Cardiac septum (tissue), 1 donor: ENCODE results near the gene YARS2. TPM values are rescaled to one million over a fixed set of nuclear protein-coding genes. Genes with fewer than 3 reads are reported as not detected.
A peak's percentile ranks its signal among the peaks of the same experiment; 100 is the strongest.

ENCODE experiments used
- DNase-seq: peaks from one replicate; pipeline ENCODE4 v3.0.0-alpha.2; 2020; ENCODE audit warnings: low spot score
- intact Hi-C: fragments of 100-400 bp; cut with DNase I; formaldehyde crosslinking; loops from one replicate; pipeline ENCODE4 v1.14.0; 2022
- long read RNA-seq: library from polyadenylated mRNA; unstranded; transcript quantifications from one replicate; pipeline ENCODE4 v2.0.0, GENCODE V29; 2021
- total RNA-seq: library from RNA; stranded (reverse); fragmentation: NEBNext Ultra II Directional; extraction: Animal tissue kit (Norgen Biotek cat#: 25700); gene quantifications from one replicate; pipeline ENCODE4 v1.2.1, GENCODE V29; 2021
- donor health status: DM: no; HTN: no; CAD: no.

The YARS2 gene
- 11.6 TPM for total RNA-seq
- long read RNA-seq, transcript YARS2-201 (5 exons, 2,122 nt): major isoform, 25 of 26 reads
- long read RNA-seq, partial matches to known transcripts: 0 of 26 reads
- long read RNA-seq, other reads (novel, unspliced or antisense): 1 of 26 reads

DNA sequence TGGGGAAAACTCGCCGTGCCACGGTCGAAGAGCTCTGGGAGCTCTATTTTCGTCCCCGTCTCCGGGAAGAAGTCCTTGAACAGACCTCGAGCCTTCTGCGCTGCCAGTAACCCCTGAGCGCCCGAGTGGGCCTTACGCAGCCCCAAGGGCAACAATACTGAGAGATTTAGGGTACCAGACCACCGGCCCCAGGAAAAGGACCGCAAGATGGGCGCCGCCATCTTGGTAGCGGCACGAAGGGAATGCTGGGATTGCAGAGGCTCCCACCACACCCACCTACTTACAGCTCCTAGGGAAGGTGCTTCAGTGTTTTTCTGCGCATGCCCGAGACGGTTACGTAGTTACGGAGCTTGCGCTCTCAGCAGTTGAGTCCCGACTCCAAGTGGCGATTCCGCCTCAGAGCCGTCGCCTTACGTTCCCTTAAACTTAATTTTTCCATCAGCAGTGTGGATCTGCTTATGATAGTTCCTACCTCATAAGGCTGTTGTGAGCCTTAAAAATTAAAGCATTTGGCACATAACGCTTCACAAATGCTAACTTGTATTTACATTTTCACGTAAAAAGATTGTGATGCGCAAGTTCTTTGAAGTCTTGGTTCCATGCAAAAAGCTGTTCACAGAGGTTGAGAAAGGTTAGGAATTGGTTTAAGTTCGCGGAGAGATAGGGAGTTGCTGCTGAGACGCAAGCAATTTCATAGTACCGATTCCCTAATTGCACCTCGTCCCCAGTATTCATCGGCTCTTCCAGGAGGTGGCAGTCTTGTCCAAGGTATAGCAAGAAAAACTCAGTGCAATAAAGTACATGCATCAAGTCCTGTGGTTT is at the start of gene YARS2:
TSS of gene YARS2 (minus strand) at position 244 of the 822 bp plus-strand sequence. CDS start at position 221, 23 bp downstream.
- intact Hi-C loops: loop anchor here (1.0 to 10.0 kb wide), 4 partner anchors 77 to 1266 kb away; partner anchors contain the start of genes ALG10 and DNM1L
- peak; percentile 96 for DNase-seq

DNA sequence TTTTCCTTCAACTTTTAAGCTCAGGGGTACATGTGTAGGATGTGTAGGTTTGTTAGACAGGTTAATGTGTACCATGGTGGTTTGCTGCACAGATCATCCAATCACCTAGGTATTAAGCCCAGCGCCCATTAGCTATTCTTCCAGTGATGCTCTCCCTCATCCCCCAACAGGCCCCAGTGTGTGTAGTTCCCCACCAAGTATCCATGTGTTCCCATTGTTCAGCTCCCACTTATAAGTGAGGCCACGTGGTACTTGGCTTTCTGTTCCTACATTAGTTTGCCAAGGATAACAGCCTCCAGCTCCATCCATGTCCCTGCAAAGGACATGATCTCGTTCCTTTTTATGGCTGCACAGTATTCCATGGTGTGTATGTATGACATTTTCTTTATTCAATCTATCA is 48.6 kb upstream of the YARS2 start:
- intact Hi-C loops: no loop called here

DNA sequence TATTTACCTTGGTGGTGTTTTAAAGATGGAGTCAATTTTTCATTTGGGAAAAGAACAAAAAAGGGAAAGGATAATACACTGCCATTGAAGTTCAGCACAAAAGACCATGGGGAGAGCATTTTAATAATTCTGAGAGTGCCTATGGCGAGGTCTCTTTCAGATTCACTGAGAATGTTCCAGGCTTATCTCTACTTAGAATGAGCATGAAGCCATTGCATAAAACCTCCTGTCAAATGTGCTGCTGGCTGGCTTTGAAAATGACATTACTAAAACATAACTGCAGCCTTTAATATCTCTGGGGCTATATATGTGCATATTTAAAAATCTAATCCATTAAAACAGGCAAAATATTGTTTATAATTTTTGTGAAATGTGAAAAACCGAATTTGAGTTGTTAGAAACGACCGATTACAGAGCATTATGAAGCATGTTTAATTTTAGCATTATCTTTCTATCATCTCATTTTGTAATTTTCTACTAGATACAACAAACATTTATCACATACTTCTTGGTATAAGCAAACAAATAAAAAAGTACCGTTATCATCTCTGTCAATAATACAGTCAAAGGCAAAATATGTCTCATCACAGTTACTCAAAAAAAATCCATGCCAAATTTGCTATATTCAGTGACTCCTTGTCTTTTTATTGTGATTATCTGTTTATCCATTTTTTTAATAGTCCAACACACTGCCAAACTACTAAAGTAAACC is 45.7 kb upstream of the YARS2 start:
- intact Hi-C loops: no loop called here
- no peak for DNase-seq

More for the DNA sequence above, 48.6 kb upstream of the YARS2 start:
- no peak for DNase-seq

DNA sequence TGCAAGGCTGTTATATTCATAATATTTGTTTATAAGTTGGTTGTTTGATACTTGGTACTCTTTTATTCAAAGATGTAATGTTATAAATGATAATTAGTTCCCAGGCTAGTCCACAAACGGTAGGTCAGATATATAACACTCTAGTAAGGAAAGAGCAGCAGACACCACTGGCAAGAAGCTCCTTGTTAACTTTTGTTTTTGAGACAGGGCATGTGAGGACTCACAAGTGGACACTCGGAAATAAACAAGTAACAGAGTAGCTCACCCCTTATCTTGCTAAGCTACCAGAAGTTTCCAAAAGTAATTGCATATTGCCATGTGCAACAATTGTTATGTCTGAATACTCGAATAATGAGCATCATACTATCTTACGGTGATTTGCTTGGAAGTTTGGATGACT is 38.6 kb upstream of the YARS2 start:
- DNase-seq: no peak

DNA sequence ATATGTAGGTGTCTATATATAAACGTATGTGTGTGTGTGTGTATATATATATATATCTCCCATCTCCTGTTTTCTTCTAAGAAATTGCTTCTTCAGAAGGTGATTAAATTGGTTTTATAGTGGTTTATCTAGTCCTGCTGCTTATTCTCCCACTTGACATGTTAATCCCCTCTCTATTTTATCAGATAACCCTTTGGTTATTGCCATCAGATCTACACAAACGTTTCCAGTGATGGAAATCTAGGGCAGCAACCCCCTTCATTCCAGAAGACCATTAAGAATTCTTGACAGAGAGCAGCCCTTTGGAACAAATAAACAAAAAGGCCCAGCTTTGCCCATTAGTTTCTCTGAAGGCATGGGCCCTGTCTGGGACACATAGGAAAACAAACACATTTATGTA is 34.2 kb upstream of the YARS2 start:
- intact Hi-C loops: loop anchor here (10.0 kb wide), 1 partner anchor 125 kb away; no protein-coding TSS in a partner anchor
- DNase-seq: no peak

More for the DNA sequence above, 38.6 kb upstream of the YARS2 start:
- intact Hi-C loops: loop anchor here (10.0 kb wide), 1 partner anchor 121 kb away; no protein-coding TSS in a partner anchor

DNA sequence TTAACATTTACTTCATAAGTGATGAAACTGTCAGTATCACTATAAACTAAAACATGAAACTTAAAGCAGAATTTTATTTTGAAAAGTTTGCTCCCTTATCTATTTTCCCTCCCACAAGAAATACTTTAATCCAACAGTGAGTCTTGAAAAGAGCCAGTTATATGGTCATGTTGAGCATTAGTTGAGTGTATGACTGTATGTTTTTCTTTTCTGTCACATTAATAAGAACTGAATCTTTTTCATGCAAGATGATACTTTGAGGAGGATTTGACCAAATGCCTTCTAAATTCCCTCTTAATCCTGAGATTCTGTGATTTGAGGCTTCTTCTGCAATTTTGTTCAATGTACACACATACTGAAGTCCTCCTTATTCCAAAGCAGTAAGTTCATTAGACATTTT is 33.7 kb upstream of the YARS2 start:
- no peak for DNase-seq
- intact Hi-C loops: no loop called here

DNA sequence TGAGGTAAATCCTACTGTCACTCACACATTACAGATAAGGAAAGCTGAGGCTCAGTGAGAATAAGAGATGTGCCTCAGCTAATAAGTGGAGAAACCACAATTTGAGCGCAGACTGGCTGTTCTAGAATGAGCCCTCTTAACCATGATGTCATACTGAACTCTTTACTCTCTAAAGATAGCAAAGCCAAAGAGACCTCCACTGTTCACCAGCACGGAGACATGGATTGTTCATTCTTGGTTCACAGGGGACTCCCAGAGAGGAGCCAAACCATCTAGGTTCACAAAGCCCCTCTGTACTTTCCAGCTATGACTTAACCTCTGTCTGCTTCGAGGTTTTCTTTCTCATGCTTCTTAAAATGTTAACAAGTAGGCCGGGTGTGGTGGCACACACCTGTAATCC is 32.7 kb upstream of the YARS2 start:
- no peak for DNase-seq

DNA sequence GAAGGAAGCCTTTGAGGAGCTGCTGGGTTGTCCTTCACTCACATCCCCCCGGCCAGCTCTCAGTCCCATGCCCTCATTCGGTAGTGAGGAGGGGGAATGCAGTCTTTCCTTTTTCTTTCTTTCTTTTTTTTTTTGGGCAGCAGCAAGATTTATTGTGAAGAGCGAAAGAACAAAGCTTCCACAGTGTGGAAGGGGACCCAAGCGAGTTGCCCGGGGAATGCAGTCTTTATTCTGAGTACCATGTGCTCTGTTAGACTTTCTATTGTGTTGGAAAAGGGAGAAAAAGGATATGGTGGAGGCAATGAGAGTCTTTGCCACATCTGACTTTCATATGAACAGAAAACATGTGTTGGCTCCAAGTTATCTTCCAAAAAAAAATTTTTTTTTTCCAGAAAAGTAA is 29.9 kb upstream of the YARS2 start:
- intact Hi-C loops: no loop called here
- DNase-seq: no peak

More for the DNA sequence above, 32.7 kb upstream of the YARS2 start:
- intact Hi-C loops: no loop called here

DNA sequence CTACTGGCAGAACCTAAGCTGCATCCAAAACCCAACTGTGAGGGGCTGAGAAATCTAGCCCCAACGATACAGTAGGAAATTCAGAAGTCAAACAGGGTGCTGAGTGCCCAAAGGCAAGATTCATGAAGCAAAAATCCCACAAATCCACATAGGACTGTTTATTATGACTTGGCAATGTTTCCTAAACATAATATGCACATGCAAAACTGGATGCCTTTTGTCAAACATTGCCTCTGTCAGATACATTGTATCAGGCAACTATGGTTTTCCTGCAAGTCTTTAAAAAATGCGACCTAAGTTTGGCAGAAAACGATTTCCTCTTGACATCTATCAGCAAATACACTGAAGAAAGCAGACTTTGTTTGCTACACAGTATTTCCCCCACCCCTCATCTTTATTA is 27.3 kb upstream of the YARS2 start:
- intact Hi-C loops: no loop called here
- no peak for DNase-seq

DNA sequence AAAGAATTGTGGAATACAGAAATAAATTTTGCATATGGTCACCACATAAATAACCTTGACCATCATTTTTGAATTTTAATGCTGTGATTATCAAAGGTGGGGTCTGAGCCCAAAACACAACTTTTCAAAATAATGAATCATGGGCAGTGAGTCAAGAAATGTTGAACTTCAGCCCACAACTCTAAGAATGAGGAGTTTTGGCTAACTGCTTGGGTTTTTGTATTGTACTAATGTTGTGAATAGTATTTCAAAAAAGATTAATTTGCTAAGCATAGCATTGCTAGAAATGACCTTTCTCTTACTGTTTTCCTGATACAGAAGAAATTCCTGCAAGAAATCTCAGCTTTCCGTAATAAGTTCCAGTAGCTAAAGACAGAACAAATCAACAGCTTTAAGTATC is 24.4 kb upstream of the YARS2 start:
- intact Hi-C loops: no loop called here
- no peak for DNase-seq

DNA sequence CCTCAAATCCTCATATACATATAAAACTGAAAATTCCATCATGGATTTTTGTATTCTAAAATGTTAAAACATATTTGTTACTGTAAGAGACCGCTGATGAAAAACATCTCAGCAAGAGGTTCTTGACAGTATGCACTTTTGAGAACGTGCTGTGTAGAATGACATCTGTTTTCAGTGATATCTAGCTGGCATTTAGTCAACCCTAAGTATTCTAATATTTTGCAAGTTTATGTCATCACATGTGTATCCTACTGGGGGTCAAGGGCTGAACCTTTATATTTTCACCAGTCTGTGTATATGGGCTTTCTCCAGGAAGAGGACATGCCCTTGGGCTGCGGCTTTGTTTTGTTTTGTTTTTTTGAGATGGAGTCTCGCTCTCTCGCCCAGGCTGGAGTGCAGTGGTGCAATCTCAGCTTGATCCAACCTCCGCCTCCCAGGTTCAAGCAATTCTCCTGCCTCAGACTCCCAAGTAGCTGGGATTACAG is 22.0 kb upstream of the YARS2 start:
- intact Hi-C loops: no loop called here
- DNase-seq: no peak

DNA sequence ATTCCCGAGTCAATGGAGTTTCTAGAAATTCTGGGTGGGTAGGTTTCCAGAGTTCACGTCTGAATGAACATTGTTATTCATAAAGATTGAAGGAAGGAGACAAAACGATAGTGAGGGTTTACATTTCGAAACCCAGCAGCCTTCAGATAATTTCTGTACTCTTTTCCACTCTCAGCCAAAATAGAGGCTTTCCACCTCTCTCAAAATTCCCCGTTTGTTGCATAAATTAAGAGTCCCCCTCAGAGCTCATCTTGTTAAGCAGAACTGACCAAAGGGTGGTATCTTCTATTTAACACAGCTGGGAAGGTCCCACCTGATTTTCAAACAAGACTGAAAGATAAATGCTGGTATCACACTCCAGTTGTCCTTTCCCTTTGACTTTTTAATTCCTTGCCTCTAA is 21.5 kb upstream of the YARS2 start:
- intact Hi-C loops: no loop called here
- DNase-seq: no peak

DNA sequence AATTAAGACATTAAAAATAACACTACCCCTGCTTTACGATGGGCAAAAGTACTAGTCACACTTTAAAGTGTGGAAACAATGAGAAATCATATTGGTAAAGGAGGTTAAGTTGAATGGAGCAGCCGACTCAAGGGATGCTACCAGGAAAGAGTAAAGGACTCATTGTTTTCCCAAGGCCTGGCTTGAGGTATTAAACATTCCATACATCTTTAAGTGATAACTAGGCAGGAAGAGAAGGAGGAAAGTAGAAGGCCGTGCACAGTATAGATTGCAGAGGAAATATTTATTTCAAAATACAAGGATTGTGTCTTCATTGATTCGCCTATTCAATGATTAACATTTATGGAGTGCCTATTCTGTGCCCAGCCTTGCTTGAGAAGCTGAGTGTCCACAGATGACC is 20.6 kb upstream of the YARS2 start:
- intact Hi-C loops: no loop called here
- DNase-seq: no peak

DNA sequence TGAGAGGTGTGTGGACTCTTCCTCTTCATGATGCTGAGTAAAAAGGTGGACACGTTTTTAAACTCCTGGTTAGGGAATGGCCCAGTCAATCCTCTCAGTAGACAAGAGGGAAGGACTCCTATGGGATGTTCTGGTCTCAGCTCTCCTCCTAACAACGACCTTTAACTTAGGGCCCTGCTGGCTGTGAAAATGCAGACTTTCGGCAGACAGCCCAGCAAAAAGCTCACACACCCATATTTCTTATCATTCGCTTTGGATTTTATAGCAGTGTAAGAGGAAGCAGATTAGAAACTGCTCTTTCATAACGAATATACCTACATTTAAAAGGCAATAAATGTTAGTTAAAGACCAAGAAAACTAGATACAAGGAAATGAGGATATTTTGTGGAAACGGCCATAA is 18.0 kb upstream of the YARS2 start:
- intact Hi-C loops: no loop called here
- no peak for DNase-seq

DNA sequence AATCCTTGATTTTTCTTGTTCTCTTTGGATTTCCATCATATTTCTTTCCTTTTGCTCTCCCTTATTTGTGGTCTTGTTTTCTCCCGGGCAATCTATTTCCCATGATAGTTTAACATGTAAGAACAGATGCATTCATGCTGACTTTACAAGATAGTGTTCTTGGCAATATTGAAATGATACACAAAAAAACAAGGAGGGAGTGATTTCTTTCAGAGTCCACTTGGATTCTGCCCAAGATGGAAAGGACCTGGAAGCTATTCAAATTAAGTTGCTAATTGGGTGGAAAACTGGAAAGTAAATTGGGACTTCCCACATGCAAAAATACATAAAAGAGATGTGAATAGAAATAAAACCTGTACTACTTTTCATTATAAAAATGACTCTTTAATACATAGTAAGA is 14.4 kb upstream of the YARS2 start:
- DNase-seq: no peak
- intact Hi-C loops: no loop called here

DNA sequence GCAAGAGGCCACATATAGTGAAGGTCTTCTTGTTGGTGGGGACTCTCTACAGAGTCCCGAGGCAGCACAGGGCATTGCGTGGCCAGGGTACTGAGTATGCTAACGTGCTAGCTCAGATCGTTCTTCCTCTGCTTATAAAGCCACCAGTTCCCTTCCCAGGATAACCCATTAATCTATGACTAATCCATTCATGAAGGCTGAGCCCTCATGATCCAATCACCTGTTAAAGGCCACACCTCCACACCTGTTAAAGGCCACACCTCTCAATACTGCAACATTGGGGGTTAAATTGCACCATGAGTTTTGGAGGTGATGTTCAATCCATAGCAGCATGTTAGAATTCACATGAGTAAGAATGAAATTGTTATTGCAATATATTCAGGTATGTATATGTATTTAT is 12.8 kb upstream of the YARS2 start:
- DNase-seq: no peak
- intact Hi-C loops: no loop called here

DNA sequence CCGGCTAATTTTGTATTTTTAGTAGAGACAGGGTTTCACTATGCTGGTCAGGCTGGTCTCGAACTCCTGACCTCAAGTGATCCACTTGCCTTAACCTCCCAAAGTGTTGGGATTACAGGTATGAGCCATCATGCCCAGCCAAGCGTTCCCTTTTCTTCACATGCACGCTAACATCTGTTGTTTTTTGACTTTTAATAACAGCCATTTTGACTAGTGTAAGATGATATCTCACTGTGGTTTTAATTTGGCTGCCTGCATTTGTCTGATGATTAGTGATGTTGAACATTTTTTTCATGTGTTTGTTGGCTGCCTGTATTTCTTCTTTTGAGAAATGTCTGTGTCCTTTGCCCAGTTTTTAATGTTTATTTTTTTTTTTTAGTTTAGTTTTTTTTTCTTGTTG is 10.2 kb upstream of the YARS2 start:
- DNase-seq: no peak
- intact Hi-C loops: no loop called here

DNA sequence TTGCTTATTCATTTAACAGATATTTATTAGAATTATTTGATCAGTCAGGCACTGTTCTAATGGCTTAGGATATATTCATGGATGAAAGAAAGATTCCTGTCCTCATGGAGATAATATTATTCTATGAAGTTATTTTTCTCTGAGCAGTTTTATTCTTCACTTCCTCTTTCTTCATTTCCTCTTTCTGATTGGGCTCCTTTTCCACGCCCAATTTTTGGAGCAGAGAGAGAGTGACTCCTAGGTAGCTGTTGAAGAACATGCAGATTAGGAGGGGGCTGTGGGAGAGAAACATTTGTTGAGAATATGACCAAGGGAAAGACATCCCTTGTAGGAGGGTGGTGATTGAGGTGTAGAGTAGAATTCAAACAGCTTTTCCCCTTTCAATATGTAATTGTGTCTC is 6.0 kb upstream of the YARS2 start:
- DNase-seq: no peak
- intact Hi-C loops: no loop called here

DNA sequence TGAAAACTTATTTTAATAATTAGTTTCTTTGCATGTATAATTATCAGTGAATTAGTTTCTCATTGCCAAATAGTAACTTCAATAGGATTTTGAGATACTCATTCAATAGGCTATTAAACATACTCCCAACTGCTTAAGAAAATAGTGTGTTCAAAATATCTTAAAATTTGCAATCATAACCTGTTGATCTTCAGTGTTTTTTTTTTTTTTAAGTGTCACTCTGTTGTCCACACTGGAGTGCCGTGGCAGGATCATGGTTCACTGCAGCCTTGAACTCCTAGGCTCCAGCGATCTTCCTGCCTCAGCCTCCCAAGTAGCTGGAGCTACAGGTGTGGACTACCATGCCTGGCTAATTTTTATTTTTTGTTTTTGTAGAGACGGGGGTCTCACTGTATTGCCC is 1.5 kb upstream of the YARS2 start:
- intact Hi-C loops: loop anchor here (5.0 to 10.0 kb wide), 2 partner anchors 160 to 848 kb away; no protein-coding TSS in a partner anchor
- no peak for DNase-seq

DNA sequence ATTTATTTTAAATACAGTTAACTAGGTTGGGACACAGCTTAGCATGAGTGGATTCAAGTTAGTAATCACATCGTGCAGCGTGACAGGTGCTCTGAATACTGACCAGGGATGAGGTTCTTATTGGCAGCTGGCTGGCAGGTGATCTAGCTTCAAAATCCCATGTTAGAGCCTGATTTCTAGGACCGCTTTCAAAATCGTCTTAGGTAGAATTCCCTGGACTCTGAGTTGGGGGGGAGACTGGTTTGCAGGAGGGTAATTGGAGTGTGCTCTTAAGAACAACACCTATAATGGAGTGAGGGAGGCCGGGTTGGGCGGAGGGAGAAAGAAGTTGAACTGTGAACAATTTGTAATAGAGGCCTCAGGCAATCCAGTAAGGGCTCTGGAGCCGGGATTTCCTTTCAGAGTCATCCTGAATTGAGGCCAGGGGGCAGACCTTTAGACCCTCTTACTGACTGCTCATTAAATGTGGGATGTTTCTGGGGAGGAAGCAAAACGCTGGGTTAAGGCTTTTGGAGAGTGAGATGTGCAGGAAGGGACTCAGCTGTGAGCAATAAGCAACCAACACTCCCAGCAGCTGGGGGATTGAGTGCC is 874 bp upstream of the YARS2 start:
- no peak for DNase-seq
- intact Hi-C loops: loop anchor here (1.0 to 10.0 kb wide), 3 partner anchors 161 to 1266 kb away; partner anchors contain the start of gene ALG10
